ENCODE data around the gene KCNMB2.

GRCh38 chr3:178677961-178678360 is 141.7 kb downstream of the KCNMB2 start:
- TF ChIP-seq CTCF (IDR thresholded peaks at IDR 0.05) (no peak), POLR2A (IDR thresholded peaks at IDR 0.05) (no peak)
